ENCODE results near the gene PCDHB11. TPM values are rescaled to one million over a fixed set of nuclear protein-coding genes. Genes with fewer than 3 reads are reported as not detected.
"Not testable (repeated sequence)": the region's sequence is repeated elsewhere in the genome, so short reads cannot be mapped to it uniquely, and the experiment has no call there.

PCDHB11 gene
- total RNA-seq, 1 donor from 2014 or later: not detected

DNA sequence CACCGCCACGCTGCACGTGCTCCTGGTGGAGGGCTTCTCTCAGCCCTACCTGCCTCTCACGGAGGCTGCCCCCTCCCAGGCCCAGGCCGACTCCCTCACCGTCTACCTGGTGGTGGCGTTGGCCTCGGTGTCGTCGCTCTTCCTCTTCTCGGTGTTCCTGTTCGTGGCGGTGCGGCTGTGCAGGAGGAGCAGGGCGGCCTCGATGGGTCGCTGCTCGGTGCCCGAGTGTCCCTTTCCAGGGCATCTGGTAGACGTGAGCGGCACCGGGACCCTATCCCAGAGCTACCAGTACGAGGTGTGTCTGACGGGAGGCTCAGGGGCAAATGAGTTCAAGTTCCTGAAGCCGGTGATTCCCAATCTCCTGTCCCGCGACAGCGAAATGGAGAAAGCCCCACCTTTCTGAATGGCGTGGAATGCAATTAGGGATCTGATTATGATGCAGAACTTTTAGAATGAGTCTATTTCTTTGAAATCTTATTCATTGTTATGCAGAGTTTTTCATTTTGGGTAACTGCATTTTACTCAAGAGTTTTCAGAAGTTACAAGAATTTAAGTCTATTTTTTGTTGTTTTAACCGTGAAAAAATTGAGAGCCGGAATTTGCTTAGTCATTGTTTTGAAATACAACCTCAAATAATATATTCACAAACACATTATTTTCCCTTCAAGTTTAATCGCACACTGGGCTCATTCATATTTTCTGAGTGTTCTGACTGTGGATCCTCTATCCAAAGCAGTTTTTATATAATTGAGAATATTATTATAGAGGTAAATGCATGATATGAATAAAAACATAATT, 37.3 kb downstream of the PCDHB11 start:
- ATAC-seq (ENCODE audit: low read depth) (no peak), DNase-seq (no peak)
- no peak overlapping the region for H3K27ac Mint-ChIP-seq
- CTCF ChIA-PET: no interaction called here
- H3K27me3 Mint-ChIP-seq: peaks cover 17% of the 10 kb centered on the region
- POLR2A ChIA-PET: no interaction called here
- no peak overlapping the region for H3K4me3 Mint-ChIP-seq
- H3K9me3 Mint-ChIP-seq: peaks cover 47% of the 10 kb centered on the region
- no peaks in the 10 kb centered on the region for H3K4me1 Mint-ChIP-seq
- H3K36me3 Mint-ChIP-seq (ENCODE audit: low read depth): peaks cover 14% of the 10 kb centered on the region
- intact Hi-C loops (cut with micrococcal nuclease): no loop called here
- TF ChIP-seq, protein P1, sequence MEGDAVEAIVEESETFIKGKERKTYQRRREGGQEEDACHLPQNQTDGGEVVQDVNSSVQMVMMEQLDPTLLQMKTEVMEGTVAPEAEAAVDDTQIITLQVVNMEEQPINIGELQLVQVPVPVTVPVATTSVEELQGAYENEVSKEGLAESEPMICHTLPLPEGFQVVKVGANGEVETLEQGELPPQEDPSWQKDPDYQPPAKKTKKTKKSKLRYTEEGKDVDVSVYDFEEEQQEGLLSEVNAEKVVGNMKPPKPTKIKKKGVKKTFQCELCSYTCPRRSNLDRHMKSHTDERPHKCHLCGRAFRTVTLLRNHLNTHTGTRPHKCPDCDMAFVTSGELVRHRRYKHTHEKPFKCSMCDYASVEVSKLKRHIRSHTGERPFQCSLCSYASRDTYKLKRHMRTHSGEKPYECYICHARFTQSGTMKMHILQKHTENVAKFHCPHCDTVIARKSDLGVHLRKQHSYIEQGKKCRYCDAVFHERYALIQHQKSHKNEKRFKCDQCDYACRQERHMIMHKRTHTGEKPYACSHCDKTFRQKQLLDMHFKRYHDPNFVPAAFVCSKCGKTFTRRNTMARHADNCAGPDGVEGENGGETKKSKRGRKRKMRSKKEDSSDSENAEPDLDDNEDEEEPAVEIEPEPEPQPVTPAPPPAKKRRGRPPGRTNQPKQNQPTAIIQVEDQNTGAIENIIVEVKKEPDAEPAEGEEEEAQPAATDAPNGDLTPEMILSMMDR (IDR thresholded peaks at IDR 0.05): no peak

- peaks cover 19% of the 10 kb centered on the region for H3K36me3 Mint-ChIP-seq (ENCODE audit: low read depth)
Observed at GRCh38 chr5:141241496-141241895, 42.1 kb downstream of the PCDHB11 start.

GRCh38 chr5:141245250-141245717, 45.9 kb downstream of the PCDHB11 start, which contains the start of gene PCDHB15:
TSS of gene PCDHB15 (plus strand) at chr5:141245395. CDS start at chr5:141245579, 184 bp downstream.
- Mint-ChIP-seq H3K27ac (no peak within 1 kb of the TSS), H3K36me3 (ENCODE audit: low read depth) (peaks cover 22% of the 10 kb centered on the region)
- CTCF ChIA-PET: interaction anchor here (0.6 to 1.0 kb wide), 2 partner anchors 225 to 319 kb away, joined by 3 to 4 read pairs; no protein-coding TSS in a partner anchor

More at GRCh38 chr5:141241496-141241895, 42.1 kb downstream of the PCDHB11 start:
- intact Hi-C loops (cut with micrococcal nuclease): no loop called here
- ChIA-PET POLR2A (no interaction called here), CTCF (no interaction called here)
- TF ChIP-seq, protein P1 (IDR thresholded peaks at IDR 0.05): no peak
- H3K9me3 Mint-ChIP-seq: peaks cover 39% of the 10 kb centered on the region
- peaks cover 28% of the 10 kb centered on the region for H3K27me3 Mint-ChIP-seq
- DNase-seq: no peak
- no peak overlapping the region for H3K27ac Mint-ChIP-seq
- ATAC-seq (ENCODE audit: low read depth): no peak
- no peaks in the 10 kb centered on the region for H3K4me1 Mint-ChIP-seq
- H3K4me3 Mint-ChIP-seq: no peak overlapping the region

GRCh38 chr5:141246971-141247370, 47.5 kb downstream of the PCDHB11 start:
- H3K4me1 Mint-ChIP-seq; H3K4me3 Mint-ChIP-seq; H3K27ac Mint-ChIP-seq; POLR2A ChIA-PET; intact Hi-C loops (cut with micrococcal nuclease); ATAC-seq (ENCODE audit: low read depth); CTCF ChIA-PET; DNase-seq: not testable (repeated sequence)
- Mint-ChIP-seq H3K27me3 (peaks cover 11% of the 10 kb centered on the region), H3K36me3 (ENCODE audit: low read depth) (peaks cover 16% of the 10 kb centered on the region), H3K9me3 (peaks cover 39% of the 10 kb centered on the region)

More at GRCh38 chr5:141245250-141245717, 45.9 kb downstream of the PCDHB11 start, which contains the start of gene PCDHB15:
- intact Hi-C loops (cut with micrococcal nuclease): no loop called here
- Mint-ChIP-seq H3K27me3 (peaks cover 17% of the 10 kb centered on the region), H3K4me3 (no peak within 1 kb of the TSS), H3K9me3 (peaks cover 49% of the 10 kb centered on the region), H3K4me1 (no peaks in the 10 kb centered on the region)
- DNase-seq: no peak
- TF ChIP-seq, protein P1 (IDR thresholded peaks at IDR 0.05): no peak
- no peak for ATAC-seq (ENCODE audit: low read depth)
- POLR2A ChIA-PET: no interaction called here

- H3K27me3 Mint-ChIP-seq: peaks cover 11% of the 10 kb centered on the region
- intact Hi-C loops (cut with micrococcal nuclease); ATAC-seq (ENCODE audit: low read depth): not testable (repeated sequence)
Observed at GRCh38 chr5:141247434-141247833, 48.0 kb downstream of the PCDHB11 start.

GRCh38 chr5:141250576-141250975, 51.1 kb downstream of the PCDHB11 start:
- Mint-ChIP-seq H3K36me3 (ENCODE audit: low read depth) (peaks cover 12% of the 10 kb centered on the region), H3K27ac (no peak overlapping the region), H3K27me3 (no peaks in the 10 kb centered on the region), H3K4me1 (no peaks in the 10 kb centered on the region), H3K9me3 (peaks cover 46% of the 10 kb centered on the region), H3K4me3 (no peak overlapping the region)
- intact Hi-C loops (cut with micrococcal nuclease): no loop called here
- TF ChIP-seq, protein P1 (IDR thresholded peaks at IDR 0.05): no peak
- ATAC-seq (ENCODE audit: low read depth): no peak
- DNase-seq: no peak
- CTCF ChIA-PET: no interaction called here
- POLR2A ChIA-PET: no interaction called here

More at GRCh38 chr5:141247434-141247833, 48.0 kb downstream of the PCDHB11 start:
- DNase-seq, H3K4me1 Mint-ChIP-seq, H3K27ac Mint-ChIP-seq, CTCF ChIA-PET, POLR2A ChIA-PET, H3K4me3 Mint-ChIP-seq: not testable (repeated sequence)
- Mint-ChIP-seq H3K36me3 (ENCODE audit: low read depth) (peaks cover 16% of the 10 kb centered on the region), H3K9me3 (peaks cover 39% of the 10 kb centered on the region)

All from activated B cell treated with CpG ODN at 0.5 μM for 24 hours (primary cell).